Measurements from ENCODE around the gene NEDD4L.
A peak's percentile ranks its signal among the peaks of the same experiment; 100 is the strongest.

Gene NEDD4L

DNA sequence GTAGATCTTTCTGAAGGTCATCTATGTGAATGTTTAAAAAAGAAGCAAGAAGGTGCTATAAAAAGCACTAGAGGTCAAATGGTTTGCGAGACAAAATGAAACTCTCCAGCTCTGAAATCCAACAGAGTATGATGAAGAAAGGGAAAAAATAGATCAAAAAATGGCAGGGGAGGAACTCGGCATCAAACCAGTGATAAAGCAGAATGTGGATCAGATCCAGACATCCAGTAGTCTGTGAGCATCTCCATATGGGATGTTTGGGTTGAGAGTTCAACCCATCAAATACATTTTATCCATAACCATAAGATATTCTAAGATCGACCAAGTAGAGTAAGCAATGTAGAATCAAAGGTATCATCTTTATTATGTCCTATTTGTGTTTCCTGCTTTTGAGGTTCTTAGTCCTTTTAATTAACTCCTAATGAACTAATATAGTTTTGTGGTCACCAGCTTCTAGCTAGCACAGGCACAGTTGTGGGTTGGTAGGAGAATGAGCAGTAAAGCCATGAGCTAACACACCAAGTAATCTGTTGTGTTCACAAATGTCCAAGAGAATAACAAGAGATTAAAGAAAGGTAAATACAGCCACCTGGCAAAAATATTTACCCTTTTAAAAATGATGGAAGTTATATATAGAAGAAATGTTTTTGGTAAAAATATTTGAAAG, 160.9 kb downstream of the NEDD4L start:
- CTCF ChIA-PET = interaction anchor here (0.7 to 2.3 kb wide), 4 partner anchors 11 to 117 kb away, joined by 3 to 11 read pairs (median 4); no protein-coding TSS in a partner anchor
- TF ChIP-seq, protein P1, sequence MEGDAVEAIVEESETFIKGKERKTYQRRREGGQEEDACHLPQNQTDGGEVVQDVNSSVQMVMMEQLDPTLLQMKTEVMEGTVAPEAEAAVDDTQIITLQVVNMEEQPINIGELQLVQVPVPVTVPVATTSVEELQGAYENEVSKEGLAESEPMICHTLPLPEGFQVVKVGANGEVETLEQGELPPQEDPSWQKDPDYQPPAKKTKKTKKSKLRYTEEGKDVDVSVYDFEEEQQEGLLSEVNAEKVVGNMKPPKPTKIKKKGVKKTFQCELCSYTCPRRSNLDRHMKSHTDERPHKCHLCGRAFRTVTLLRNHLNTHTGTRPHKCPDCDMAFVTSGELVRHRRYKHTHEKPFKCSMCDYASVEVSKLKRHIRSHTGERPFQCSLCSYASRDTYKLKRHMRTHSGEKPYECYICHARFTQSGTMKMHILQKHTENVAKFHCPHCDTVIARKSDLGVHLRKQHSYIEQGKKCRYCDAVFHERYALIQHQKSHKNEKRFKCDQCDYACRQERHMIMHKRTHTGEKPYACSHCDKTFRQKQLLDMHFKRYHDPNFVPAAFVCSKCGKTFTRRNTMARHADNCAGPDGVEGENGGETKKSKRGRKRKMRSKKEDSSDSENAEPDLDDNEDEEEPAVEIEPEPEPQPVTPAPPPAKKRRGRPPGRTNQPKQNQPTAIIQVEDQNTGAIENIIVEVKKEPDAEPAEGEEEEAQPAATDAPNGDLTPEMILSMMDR (IDR thresholded peaks at IDR 0.05; ENCODE audit: insufficient read depth, low read length, missing control alignments) = no peak
- H3K4me3 ChIP-seq (ENCODE audit: low read depth, low read length) = no peak overlapping the region
- POLR2A ChIA-PET = no interaction called here
- DNase-seq (ENCODE audit: low read depth, low spot score) = no peak

DNA sequence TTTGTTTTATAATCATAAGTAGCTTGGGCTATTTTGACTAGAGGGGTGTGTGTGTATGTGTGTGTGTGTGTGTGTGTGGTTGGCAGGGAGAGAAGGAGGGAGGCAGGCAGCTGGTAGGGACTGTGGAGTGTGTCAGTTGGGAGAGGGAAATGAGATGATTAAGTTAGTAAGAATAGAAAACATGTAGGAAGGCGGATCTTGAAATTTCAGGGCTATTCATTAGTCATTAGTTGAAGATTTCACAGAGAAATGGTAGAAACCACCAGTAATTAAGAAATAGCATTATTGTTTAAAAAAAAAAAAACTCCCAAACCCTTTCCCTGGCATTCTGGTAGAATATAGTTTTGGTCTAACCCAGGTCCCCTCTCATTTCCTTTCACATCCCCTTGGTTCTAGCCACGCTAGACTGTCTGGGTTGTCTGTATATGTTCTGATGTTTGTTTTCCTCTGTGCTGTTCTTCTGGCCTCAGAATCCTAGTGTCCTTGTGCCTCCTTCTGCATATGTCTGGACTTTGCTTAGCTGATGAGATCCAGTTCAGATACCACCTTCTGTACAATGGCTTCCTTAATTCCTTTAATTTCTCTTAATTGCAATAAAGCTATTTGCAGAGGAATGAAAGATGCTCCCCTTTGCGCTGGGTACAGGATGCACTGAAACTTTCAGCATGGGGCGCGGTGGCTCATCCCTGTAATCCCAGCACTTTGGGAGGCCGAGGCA, 161.6 kb downstream of the NEDD4L start:
- POLR2A ChIA-PET = no interaction called here
- CTCF ChIA-PET = interaction anchor here (0.7 to 2.3 kb wide), 3 partner anchors 12 to 116 kb away, joined by 3 to 11 read pairs (median 4); no protein-coding TSS in a partner anchor
- DNase-seq (ENCODE audit: low read depth, low spot score) = peak; percentile 84
- TF ChIP-seq, protein P1 (IDR thresholded peaks at IDR 0.05; ENCODE audit: insufficient read depth, low read length, missing control alignments) = no peak
- H3K4me3 ChIP-seq (ENCODE audit: low read depth, low read length) = no peak overlapping the region

DNA sequence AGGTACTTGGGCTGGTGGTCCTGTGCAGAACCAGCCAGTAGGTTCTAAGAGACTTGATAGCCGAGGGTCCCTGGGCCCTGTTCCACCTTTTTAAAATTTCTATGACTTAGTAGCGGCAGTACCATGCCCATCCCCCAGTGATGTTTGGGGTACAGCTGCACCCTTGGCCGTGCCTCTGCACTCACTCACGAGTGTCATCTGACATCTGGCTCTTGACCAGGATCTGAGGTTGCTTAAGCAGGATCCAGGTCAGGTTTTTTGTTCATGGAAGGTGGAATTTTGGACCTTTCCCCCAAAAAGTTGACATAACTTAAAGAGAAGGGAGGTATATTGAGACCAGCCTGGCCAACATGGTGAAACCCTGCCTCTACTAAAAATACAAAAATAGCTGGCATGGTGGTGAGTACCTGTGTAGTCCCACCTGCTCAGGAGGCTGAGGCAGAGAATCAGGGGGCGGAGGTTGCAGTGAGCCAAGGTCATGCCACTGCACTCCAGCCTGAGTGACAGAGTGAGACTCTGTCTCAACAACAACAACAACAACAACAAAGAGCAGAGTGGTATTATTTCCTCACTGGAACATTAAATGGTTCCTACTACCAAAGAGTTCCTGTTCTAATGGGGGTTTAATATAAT, 163.6 kb downstream of the NEDD4L start:
- ChIA-PET POLR2A (no interaction called here), CTCF (interaction anchor here (1.5 to 2.3 kb wide), 2 partner anchors 14 to 27 kb away, joined by 5 to 11 read pairs; no protein-coding TSS in a partner anchor)
- TF ChIP-seq, protein P1 (IDR thresholded peaks at IDR 0.05; ENCODE audit: insufficient read depth, low read length, missing control alignments) = no peak
- no peak overlapping the region for H3K4me3 ChIP-seq (ENCODE audit: low read depth, low read length)
- no peak for DNase-seq (ENCODE audit: low read depth, low spot score)

DNA sequence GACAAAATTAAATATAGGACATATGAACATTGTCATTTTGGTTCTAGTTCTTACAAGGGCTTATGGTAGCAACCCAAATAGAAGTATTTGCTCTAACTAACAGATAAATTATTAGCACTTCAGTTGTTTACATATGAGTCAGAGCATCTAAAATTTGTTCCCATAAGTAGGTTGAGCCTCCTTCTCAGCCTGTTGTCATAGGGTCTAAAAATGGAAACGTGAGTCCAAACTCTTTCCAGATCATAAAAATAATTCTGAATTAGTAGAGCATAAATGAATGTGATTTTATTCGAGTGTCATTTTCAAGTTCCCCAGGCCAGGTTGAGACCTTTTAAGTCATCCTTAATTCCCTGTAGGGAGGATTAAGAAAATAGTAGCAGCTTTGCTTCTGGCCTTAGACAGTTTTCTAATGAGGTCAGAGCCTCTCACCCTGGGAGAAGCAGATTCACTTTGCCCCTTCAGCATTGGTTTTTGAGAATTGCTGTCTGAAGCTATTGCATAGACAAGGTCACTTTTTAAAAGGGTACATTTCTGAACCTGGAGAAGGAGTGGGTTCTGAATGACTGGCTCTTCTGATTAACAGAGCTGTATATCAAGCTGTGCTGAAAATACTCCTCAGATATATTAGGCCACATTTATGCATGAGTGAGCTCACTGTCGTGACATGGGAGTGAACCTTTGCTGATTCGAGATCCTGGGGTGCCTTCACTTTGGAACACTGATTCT, 164.3 kb downstream of the NEDD4L start:
- H3K4me3 ChIP-seq (ENCODE audit: low read depth, low read length) = no peak overlapping the region
- DNase-seq (ENCODE audit: low read depth, low spot score) = no peak
- CTCF ChIA-PET = interaction anchor here (1.5 kb wide), 1 partner anchor 27 kb away, joined by 5 read pairs; no protein-coding TSS in a partner anchor
- TF ChIP-seq, protein P1 (IDR thresholded peaks at IDR 0.05; ENCODE audit: insufficient read depth, low read length, missing control alignments) = no peak
- POLR2A ChIA-PET = no interaction called here

DNA sequence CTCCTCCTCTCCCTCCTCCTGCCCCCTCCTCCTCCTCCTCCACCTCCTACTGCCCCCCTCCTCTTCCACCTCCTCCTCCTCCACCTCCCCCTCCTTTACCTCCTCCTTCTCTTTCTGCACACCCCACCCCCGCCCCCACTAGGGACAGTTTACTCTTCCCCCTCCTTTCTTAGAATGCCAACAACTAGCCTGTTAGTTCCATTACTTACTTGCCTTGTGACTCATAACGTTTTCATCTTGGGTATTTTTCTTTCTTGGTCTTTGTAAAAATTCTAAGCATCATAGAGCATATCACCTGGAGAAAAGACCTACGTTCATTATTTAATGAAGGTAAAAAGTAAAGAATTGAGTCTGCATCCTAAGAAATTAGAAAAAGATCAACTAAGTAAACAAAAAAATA, 165.3 kb downstream of the NEDD4L start:
- CTCF ChIA-PET = no interaction called here
- TF ChIP-seq, protein P1 (IDR thresholded peaks at IDR 0.05; ENCODE audit: insufficient read depth, low read length, missing control alignments) = no peak
- POLR2A ChIA-PET = no interaction called here
- H3K4me3 ChIP-seq (ENCODE audit: low read depth, low read length) = no peak overlapping the region
- DNase-seq (ENCODE audit: low read depth, low spot score) = no peak

Measured in AG04449 (cell line).